Activated CD4-positive, alpha-beta memory T cell treated with anti-CD3 and anti-CD28 coated beads, Interleukin-2, amount 10 ng/mL, durations not matched to agents 7 days and 5 days (primary cell): ENCODE measurements around the gene VILL. TPM values are rescaled to one million over a fixed set of nuclear protein-coding genes. Genes with fewer than 3 reads are reported as not detected.
"Not testable (repeated sequence)": the region's sequence is repeated elsewhere in the genome, so short reads cannot be mapped to it uniquely, and the experiment has no call there.

ENCODE experiments used
- CTCF ChIA-PET: fragments of 350-600 bp; sonication (Branson Sonifier 250); formaldehyde crosslinking; loops from one replicate; lab custom pipeline; 2021; ENCODE audit warnings: antibody characterized with exemption, inconsistent platforms; lab: Charles Lee
- POLR2A ChIA-PET: fragments of 350-600 bp; sonication (Branson Sonifier 250); formaldehyde crosslinking; loops from one replicate; lab custom pipeline; 2021; ENCODE audit warnings: antibody characterized with exemption; lab: Charles Lee
- DNase-seq: peaks from one replicate; pipeline ENCODE4 v3.0.0-alpha.2; 2020
- H3K27ac Mint-ChIP-seq: one replicate; pipeline ENCODE4 v1.8.0; 2021; ENCODE audit warnings: mild to moderate bottlenecking, mixed read lengths
- H3K27me3 Mint-ChIP-seq: one replicate; pipeline ENCODE4 v1.8.0; 2021; ENCODE audit warnings: mixed read lengths
- H3K36me3 Mint-ChIP-seq: one replicate; pipeline ENCODE4 v1.8.0; 2021; ENCODE audit warnings: low read depth, mixed read lengths
- H3K4me1 Mint-ChIP-seq: one replicate; pipeline ENCODE4 v1.8.0; 2021; ENCODE audit warnings: mixed read lengths
- H3K4me3 Mint-ChIP-seq: one replicate; pipeline ENCODE4 v1.8.0; 2021; ENCODE audit warnings: mild to moderate bottlenecking, mixed read lengths
- H3K9me3 Mint-ChIP-seq: one replicate; pipeline ENCODE4 v1.8.0; 2021; ENCODE audit warnings: mixed read lengths
- total RNA-seq, 2 experiments: library from RNA; stranded (reverse); gene quantifications; one replicate each; pipeline ENCODE4 v1.2.3, GENCODE V29; 2021

Gene VILL
- total RNA-seq, 2 experiments from 2014 or later = 18.4 to 18.7 TPM

DNA sequence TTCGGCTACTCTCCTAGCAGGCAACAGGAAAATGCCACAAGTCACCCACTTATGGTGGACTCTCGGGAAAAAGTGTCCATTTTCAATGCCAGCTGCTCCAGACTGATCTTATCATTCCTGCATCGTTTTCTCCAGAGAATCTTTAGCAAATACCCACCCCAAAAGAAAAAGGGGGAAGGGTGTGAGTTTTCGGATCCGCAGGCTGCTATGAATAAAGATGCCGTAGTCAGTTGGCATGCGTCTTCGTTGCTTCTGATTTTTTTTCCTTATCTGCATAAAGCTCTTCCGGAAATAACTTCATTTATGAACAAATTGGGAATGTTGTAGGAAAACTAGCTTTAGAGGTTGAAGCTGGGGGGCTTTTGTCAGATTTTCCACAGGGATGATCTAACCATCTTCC is 22.4 kb upstream of the VILL start:
- DNase-seq = no peak
- POLR2A ChIA-PET = no interaction called here
- peaks cover 9% of the 10 kb centered on the region for H3K27me3 Mint-ChIP-seq
- no peak overlapping the region for H3K4me3 Mint-ChIP-seq
- no peaks in the 10 kb centered on the region for H3K9me3 Mint-ChIP-seq
- CTCF ChIA-PET = interaction anchor here (0.7 to 5.4 kb wide), 16 partner anchors 9 to 378 kb away, joined by 3 to 129 read pairs (median 5); partner anchors contain the start of gene XYLB
- no peak overlapping the region for H3K27ac Mint-ChIP-seq
- H3K36me3 Mint-ChIP-seq = no peaks in the 10 kb centered on the region
- H3K4me1 Mint-ChIP-seq = no peaks in the 10 kb centered on the region

DNA sequence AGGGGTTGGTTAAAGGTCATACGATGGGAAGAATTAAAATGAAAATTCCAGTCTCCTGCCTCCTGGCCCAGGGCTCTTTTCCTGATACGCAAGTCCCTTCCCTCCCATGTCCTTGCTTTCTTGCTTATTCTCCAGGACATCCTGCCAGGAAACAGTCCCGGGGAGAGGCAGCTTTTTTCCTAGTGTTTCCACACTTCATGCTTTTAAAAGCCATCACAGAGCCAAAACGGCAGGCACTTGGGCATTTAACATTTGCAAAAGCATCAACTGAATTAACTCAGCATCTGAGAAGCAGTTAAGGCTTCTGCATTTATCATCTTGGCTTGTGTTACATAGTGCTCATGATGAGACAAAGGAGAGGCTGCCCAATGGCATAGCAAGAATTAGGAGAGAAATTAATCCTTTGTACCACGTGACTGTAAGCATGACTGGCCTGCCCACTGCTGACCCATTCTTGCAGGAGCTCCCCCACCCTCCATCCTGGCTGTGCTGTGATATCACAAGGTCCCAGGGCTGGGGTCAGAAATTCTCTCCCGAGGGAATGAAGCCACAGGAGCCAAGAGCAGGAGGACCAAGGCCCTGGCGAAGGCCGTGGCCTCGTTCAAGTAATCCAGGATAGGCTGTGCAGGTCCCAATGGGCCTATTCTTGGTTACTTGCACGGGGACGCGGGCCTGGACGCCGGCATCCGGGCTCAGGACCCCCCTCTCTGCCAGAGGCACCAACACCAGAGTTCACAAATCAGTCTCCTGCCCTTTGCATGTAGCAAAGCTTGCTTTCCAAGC is 21.6 kb upstream of the VILL start:
- Mint-ChIP-seq H3K27me3 (peaks cover 9% of the 10 kb centered on the region), H3K4me3 (no peak overlapping the region), H3K9me3 (no peaks in the 10 kb centered on the region), H3K36me3 (no peaks in the 10 kb centered on the region), H3K27ac (no peak overlapping the region), H3K4me1 (no peaks in the 10 kb centered on the region)
- CTCF ChIA-PET = interaction anchor here (1.0 to 5.4 kb wide), 6 partner anchors 10 to 118 kb away, joined by 4 to 129 read pairs (median 6); no protein-coding TSS in a partner anchor
- no peak for DNase-seq
- POLR2A ChIA-PET = no interaction called here

DNA sequence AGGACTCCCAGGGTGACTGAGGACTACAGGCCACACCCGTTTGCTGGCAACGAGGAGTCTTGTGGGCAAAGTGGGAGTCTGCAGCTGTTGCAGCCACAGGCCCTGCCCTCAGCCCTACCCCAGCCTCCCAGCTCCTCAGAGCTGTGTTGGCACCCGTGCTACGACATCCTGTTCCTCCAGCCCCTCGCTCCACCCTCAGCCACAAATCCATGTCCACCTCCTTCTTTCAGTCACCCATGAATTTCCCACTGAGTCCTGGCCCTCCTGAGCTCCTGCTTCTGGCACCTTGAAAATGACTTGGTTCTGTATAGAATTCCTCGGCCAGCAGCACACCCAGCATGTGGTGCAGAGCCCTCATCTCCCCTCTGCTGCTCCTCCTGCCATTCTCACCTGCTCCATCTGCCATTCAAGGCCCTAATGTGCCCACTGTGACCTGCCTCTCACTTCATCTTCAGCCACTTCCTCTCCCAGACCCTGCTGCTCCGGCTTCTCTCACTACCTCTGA is 20.9 kb upstream of the VILL start:
- Mint-ChIP-seq H3K4me1 (peaks cover 1% of the 10 kb centered on the region), H3K9me3 (no peaks in the 10 kb centered on the region), H3K36me3 (no peaks in the 10 kb centered on the region), H3K27me3 (peaks cover 6% of the 10 kb centered on the region), H3K4me3 (no peak overlapping the region), H3K27ac (no peak overlapping the region)
- POLR2A ChIA-PET = no interaction called here
- CTCF ChIA-PET = interaction anchor here (1.0 to 5.4 kb wide), 5 partner anchors 8 to 115 kb away, joined by 3 to 129 read pairs (median 4); no protein-coding TSS in a partner anchor
- no peak for DNase-seq

DNA sequence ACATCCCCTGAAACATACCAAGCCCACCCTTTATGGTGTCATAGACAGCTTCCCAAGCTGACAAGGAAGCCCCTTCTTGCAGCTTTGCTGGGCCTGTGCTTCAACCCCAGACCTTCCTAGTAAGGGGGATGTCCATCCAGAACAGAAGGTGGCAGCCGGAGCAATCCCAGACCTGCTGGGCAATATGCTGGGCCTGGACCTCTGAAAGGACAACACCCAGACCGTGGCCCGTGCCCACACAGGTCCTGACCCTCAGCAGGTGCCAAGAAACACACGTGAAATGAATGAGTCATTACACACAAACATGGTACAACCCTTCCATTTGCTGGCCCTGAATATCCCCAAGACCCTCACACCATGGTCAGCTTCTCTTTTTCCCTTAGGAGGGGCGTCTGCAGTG is 19.8 kb upstream of the VILL start:
- ChIA-PET CTCF (interaction anchor here (1.1 to 5.4 kb wide), 5 partner anchors 9 to 116 kb away, joined by 3 to 129 read pairs (median 3); no protein-coding TSS in a partner anchor), POLR2A (no interaction called here)
- Mint-ChIP-seq H3K4me3 (no peak overlapping the region), H3K36me3 (no peaks in the 10 kb centered on the region), H3K27ac (no peak overlapping the region), H3K9me3 (no peaks in the 10 kb centered on the region), H3K27me3 (no peaks in the 10 kb centered on the region), H3K4me1 (peaks cover 6% of the 10 kb centered on the region)
- no peak for DNase-seq

DNA sequence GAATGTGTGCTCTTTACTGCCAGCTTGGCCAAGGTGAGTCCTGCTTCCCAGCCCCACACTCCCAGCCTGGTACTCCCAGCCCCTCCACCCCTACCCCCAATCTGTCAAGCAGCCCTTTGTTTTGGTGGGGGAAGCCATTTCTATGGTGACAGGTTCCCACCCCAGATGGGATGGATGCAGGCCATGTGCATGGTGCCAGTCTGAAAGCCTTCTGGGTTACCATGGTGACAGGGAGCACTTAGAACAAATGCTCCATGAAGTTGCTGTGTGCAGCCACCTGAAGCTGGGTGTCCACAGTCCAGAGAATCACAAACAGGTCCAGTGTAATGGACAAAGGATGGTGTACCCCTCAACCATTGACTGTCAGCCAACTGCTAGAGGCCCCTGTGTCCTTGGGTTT is 19.1 kb upstream of the VILL start:
- no peaks in the 10 kb centered on the region for H3K9me3 Mint-ChIP-seq
- H3K27ac Mint-ChIP-seq = no peak overlapping the region
- no peaks in the 10 kb centered on the region for H3K27me3 Mint-ChIP-seq
- POLR2A ChIA-PET = no interaction called here
- CTCF ChIA-PET = interaction anchor here (1.1 to 1.5 kb wide), 3 partner anchors 14 to 509 kb away, joined by 3 read pairs; no protein-coding TSS in a partner anchor
- DNase-seq = no peak
- peaks cover 6% of the 10 kb centered on the region for H3K4me1 Mint-ChIP-seq
- no peak overlapping the region for H3K4me3 Mint-ChIP-seq
- no peaks in the 10 kb centered on the region for H3K36me3 Mint-ChIP-seq

DNA sequence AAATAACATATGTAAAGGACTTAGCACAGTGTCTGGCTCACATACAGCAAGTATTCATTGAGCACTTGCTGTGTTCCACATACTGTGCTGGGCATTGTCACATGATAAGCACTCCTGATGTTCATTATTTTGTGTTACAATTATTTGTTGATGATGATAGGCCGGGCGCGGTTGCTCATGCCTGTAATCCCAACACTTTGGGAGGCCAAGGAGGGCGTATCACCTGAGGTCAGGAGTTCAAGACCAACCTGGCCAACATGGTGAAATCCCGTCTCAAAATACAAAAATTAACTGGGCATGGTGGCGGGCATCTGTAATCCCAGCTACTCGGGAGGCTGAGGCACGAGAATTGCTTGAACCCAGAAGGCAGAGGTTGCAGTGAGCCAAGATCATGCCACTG is 18.5 kb upstream of the VILL start:
- H3K4me1 Mint-ChIP-seq, H3K9me3 Mint-ChIP-seq, DNase-seq, H3K27me3 Mint-ChIP-seq, H3K27ac Mint-ChIP-seq, POLR2A ChIA-PET, H3K36me3 Mint-ChIP-seq, H3K4me3 Mint-ChIP-seq: not testable (repeated sequence)
- CTCF ChIA-PET = interaction anchor here (1.1 to 1.5 kb wide), 5 partner anchors 11 to 508 kb away, joined by 3 read pairs; partner anchors contain the start of gene ACAA1

DNA sequence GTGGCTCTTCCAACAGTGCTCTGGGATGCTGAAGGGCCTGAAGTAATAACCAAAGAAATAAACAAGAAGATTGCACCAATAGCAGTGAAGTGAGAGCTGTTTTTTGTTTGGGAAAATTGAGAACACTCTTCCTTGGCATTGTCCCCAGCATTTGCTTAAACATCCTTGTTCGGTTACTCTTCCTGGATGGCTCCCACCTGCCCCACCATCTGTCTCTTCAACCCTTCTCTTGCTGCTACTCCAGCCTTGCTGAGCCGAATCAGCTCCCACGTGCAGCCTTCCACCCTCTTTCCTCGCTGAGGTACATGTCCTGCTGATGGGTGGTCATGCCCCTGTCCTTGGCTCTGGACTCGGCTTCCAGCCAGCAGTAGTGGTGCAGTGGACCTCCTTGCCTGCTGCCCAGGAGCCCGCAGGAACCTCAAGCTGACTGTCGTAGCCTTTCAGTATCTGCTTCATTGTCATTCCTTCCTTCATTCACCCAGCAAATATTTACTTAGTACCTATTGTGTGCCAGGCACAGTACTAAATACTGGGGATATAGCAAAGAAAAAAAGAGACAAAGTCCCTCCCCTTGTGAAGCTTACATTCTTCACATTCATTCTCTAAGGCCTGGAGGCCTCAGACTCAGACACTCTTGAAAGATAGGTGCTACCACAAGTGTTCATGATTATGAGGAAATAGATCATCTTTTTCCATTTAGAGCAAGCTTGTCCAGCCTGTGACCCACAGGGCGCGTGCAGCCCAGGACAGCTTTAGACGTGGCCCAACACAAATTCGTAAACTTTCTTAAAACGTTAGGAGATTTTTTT is 17.1 kb upstream of the VILL start:
- CTCF ChIA-PET = interaction anchor here (0.6 to 3.3 kb wide), 20 partner anchors 8 to 523 kb away, joined by 3 to 23 read pairs (median 3); partner anchors contain the start of genes ACAA1, DLEC1 and EXOG
- Mint-ChIP-seq H3K9me3 (no peaks in the 10 kb centered on the region), H3K4me3 (no peak overlapping the region), H3K27me3 (no peaks in the 10 kb centered on the region), H3K27ac (no peak overlapping the region), H3K4me1 (peaks cover 6% of the 10 kb centered on the region), H3K36me3 (no peaks in the 10 kb centered on the region)
- no peak for DNase-seq
- POLR2A ChIA-PET = interaction anchor here (2.1 kb wide), 1 partner anchor 21 kb away, joined by 5 read pairs; no protein-coding TSS in a partner anchor

DNA sequence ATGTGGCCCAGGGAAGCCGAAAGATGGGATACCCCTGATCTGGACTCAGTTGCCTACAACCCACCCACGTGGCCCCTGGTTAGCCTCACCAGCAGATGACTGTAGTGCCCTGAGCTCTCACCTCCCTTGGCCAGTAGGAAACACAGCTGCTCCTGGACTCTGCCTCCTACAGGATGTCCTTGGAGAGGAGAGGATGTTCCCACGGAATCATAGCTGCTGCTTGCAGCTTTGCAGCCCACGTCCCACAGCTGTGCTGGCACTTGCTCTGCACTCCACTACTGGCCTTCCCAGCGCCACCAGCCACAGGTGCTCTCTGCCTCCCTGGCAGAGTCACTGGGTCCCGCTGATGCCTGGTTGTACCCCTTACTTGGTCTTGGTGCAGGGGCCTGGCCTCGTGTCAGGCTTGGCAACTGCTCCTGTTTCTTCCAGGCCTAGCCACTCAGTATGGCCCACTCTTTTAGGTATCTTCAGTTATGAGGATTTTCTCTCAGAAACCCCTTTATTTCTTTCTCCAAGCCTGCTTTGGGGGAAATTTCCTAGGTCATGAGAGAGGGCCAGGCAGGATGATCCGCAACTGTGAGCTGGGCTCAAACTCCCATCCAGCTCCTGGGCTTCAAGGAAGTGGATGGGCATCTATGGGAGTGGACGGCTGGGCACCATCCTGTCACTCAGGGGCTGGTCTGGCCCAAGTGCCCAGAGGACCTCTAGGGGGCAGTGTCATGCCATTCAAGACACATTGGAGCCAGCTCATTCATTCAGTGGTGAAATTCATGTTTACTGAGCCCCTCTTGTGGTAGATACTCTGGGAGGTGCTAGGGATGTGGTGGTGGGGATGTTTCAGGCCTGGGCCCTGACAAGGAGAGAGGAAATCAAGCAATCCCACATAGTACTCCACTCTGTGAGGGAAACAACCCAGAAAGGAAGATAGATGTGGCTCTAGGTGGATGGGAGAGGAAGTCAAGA is 16.2 kb upstream of the VILL start:
- no peaks in the 10 kb centered on the region for H3K9me3 Mint-ChIP-seq
- peaks cover 6% of the 10 kb centered on the region for H3K4me1 Mint-ChIP-seq
- ChIA-PET POLR2A (interaction anchor here (1.1 to 2.1 kb wide), 2 partner anchors 20 to 190 kb away, joined by 4 to 5 read pairs; partner anchors contain the start of gene OXSR1), CTCF (interaction anchor here (0.6 to 3.3 kb wide), 31 partner anchors 9 to 547 kb away, joined by 3 to 23 read pairs (median 4); partner anchors contain the start of genes DLEC1, EXOG and XYLB)
- DNase-seq = peak; percentile 76
- H3K4me3 Mint-ChIP-seq = no peak overlapping the region
- no peaks in the 10 kb centered on the region for H3K27me3 Mint-ChIP-seq
- no peaks in the 10 kb centered on the region for H3K36me3 Mint-ChIP-seq
- H3K27ac Mint-ChIP-seq = no peak overlapping the region

DNA sequence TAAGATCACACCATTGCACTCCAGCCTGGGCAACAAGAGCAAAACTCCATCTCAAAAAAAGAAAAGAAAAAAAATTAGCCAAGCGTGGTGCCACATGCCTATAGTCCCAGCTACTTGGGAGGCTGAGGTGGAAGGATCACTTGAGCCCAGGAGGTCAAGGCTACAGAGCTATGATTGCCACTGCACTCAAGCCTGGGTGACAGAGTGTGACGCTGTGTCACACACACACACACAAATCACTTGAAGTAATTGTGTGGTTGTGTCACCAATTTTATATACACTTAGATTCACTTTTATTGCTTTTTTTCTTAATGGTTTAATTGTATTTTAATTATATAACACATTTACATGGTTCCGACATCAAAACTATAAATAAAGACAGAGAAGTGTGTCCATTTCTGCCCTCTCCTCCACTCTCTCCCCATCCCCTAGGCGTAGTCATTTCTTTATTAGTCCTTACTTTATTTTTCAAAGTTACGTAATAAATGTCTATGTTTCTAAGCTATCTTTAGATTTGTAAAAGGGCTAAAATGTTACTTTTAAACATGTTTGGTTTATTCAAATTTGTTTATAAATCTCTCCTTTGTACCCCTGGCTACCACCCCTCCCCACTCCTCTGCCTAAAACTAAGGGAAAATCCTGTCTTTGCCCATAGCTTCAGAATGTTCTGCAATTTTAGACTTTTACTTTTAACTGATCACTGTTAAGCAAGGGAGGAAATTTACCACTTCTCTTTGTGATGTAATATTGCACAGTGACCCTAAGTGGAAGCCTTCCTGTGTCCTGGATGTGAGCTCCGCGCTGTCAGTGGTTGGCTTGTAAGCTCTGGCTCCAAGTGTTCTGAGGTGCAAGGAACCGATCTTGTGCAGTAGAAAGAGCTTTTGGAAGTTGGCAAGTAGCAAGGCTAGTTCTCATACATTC is 10.8 kb upstream of the VILL start:
- Mint-ChIP-seq H3K4me1 (peaks cover 3% of the 10 kb centered on the region), H3K4me3 (no peak overlapping the region), H3K9me3 (no peaks in the 10 kb centered on the region), H3K27ac (no peak overlapping the region), H3K36me3 (no peaks in the 10 kb centered on the region), H3K27me3 (peaks cover 3% of the 10 kb centered on the region)
- DNase-seq = no peak
- POLR2A ChIA-PET = no interaction called here
- CTCF ChIA-PET = interaction anchor here (1.1 to 3.3 kb wide), 5 partner anchors 10 to 24 kb away, joined by 4 to 22 read pairs (median 5); no protein-coding TSS in a partner anchor

DNA sequence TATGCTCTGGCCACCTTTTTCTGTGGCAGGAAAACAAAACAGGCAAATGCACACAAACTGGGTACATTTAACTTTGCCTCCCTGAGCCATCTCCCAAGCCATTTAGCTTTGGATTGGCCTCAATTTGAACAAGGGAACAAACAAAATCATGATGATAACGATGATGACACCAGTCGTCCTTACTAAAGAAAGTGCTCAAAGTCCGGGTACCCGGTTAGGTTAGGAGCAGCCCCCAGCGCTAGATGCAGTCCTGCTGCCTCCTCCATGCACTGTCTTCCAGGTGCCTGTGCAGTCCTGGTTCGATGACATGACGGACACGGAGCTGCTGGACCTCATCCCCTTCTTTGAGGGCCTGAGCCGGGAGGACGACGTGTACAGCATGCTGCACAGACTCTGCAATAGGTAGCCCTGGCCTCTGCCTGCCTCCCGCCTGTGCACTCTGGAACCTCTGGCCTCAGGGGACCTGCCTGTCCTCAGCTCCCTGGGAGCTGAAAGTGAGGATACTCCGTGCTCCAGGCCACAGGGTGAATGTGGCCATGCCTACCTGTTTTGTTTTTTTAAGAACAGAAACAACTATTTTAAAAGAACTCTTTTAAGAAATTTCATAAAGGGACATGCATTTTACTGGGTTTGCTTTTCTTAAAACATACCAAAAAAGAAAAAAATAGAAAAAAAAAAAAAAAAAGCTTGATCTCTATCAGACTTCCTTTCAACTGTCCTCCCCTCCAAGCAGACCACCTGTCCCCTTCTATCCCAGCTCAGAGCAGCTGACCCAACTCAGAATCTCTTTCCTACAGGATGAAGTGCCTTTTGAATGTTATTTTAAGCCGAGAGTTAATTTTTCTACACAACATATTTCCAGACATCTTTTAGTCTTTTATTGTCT is 9.9 kb upstream of the VILL start:
- Mint-ChIP-seq H3K27me3 (peaks cover 3% of the 10 kb centered on the region), H3K27ac (no peak overlapping the region), H3K9me3 (no peaks in the 10 kb centered on the region), H3K4me3 (no peak overlapping the region), H3K36me3 (no peaks in the 10 kb centered on the region), H3K4me1 (no peaks in the 10 kb centered on the region)
- ChIA-PET CTCF (interaction anchor here (1.3 to 3.3 kb wide), 4 partner anchors 11 to 23 kb away, joined by 4 to 22 read pairs (median 6); no protein-coding TSS in a partner anchor), POLR2A (no interaction called here)
- no peak for DNase-seq
